ENCODE data around the gene ITGAE.

ITGAE gene

DNA sequence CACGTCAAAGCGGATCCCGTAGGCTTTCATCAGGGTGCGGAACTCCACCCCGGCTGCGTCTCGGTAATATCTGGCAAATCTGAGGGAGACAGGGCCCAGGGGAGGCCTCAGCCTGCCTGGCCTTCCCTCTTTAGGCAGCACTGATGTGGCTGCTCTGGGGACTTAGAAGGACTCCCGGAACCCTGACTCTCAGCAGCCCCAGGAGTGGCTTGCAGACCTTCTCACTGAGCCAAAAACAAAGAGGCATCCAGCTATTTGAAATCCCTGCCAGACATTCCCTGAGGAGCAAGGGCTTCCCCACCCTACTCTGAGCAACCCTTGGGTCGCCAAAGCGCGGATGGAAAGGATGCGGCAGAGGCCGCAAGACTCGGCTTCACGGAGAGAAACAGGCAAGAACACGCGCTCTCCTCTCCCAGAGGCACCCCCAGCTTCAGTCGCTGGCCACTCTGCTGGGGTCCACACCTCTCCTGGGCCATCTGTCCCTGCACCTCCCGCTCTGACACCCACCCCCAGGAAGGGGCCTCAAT is 112.9 kb downstream of the ITGAE start:
- TF ChIP-seq, protein P1, sequence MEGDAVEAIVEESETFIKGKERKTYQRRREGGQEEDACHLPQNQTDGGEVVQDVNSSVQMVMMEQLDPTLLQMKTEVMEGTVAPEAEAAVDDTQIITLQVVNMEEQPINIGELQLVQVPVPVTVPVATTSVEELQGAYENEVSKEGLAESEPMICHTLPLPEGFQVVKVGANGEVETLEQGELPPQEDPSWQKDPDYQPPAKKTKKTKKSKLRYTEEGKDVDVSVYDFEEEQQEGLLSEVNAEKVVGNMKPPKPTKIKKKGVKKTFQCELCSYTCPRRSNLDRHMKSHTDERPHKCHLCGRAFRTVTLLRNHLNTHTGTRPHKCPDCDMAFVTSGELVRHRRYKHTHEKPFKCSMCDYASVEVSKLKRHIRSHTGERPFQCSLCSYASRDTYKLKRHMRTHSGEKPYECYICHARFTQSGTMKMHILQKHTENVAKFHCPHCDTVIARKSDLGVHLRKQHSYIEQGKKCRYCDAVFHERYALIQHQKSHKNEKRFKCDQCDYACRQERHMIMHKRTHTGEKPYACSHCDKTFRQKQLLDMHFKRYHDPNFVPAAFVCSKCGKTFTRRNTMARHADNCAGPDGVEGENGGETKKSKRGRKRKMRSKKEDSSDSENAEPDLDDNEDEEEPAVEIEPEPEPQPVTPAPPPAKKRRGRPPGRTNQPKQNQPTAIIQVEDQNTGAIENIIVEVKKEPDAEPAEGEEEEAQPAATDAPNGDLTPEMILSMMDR (IDR thresholded peaks at IDR 0.05; ENCODE audit: control insufficient read depth, insufficient read depth, low read depth, low read length, missing control alignments) = no peak
- no peak for DNase-seq (ENCODE audit: low read depth)
- H3K4me3 ChIP-seq (ENCODE audit: control insufficient read depth, low read depth, low read length) = no peak overlapping the region

DNA sequence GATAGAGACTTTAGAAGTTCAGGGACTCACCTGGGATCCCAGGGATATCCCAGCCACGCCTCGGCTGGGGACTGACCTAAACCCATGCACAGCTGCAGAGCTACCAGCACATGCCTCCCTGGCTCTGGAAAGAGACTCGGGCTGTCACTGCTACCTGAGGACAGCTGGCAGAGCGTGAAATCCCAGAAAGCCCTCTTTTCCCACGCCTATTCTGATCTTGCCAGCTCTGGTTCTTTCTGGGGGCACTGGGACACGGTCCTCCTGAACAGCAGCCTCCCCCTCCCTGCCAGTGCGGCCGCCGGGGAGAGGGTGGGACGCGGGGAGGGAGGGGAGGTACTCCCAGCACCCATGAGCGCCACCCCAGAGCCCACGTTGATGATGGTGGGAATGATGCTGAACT is 115.8 kb downstream of the ITGAE start:
- no peak overlapping the region for H3K4me3 ChIP-seq (ENCODE audit: control insufficient read depth, low read depth, low read length)
- DNase-seq (ENCODE audit: low read depth) = no peak
- TF ChIP-seq, protein P1 (IDR thresholded peaks at IDR 0.05; ENCODE audit: control insufficient read depth, insufficient read depth, low read depth, low read length, missing control alignments) = no peak

DNA sequence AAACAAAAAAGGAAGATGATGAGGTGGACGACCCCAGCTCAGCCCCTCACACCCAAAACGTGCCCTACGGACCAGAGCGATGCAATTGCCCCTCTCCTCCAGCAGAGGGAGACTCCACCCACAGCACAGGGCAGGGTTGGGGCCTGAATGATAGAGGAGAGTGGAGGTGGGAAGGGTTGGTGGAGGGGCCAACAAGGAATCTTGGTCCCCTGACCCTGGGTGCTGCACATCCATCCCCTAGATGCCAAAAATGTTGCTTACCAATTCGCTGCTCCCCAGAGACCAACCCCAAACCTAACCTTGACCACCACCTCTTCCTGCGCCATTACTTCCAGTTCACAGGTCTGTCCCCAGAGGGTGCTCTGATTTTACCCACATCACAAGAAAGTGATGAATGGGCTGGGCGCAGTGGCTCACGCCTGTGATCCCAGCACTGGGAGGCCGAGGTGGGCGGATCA is 117.9 kb downstream of the ITGAE start:
- TF ChIP-seq, protein P1 (IDR thresholded peaks at IDR 0.05; ENCODE audit: control insufficient read depth, insufficient read depth, low read depth, low read length, missing control alignments) = peak; percentile 96
- DNase-seq (ENCODE audit: low read depth) = no peak
- no peak overlapping the region for H3K4me3 ChIP-seq (ENCODE audit: control insufficient read depth, low read depth, low read length)

DNA sequence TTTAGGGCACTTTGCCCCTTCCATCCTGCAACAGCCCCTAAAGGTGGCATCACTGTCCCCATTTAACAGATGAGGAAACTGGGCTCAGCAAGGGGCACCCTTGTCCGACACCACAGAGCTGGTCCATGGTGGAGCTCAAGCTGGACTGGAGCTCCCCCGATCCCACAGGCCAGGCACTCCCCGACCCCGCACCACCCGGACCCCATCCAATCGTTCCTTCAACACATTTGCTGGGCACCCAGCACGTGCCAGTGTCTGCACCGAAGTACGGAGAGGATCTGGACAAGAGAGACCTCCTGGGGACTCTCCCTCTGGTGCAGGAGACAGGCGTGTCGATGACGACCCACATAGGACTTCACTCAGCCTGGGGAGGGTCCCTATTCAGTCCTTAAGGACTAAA is 119.0 kb downstream of the ITGAE start:
- DNase-seq (ENCODE audit: low read depth) = no peak
- TF ChIP-seq, protein P1 (IDR thresholded peaks at IDR 0.05; ENCODE audit: control insufficient read depth, insufficient read depth, low read depth, low read length, missing control alignments) = no peak
- H3K4me3 ChIP-seq (ENCODE audit: control insufficient read depth, low read depth, low read length) = no peak overlapping the region

DNA sequence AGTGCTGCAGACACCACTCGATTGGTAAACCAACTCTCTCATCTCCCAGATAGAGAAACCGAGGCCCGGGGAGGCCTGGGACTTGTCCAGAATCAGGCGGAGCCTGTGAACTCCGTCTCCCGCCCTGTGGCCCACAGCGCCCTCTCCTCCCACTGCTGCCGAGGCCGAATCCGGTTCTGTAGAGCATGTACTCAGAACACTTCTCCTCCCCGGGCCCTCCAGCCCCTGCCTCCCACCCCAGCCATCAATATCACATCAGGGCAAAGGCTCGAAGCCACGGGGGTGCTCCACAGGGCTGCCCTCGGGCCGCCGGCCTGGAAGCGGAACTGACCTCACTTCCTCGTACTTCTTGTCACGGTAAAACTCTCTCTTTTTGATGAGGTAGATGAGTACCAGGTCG is 119.4 kb downstream of the ITGAE start:
- no peak for DNase-seq (ENCODE audit: low read depth)

DNA sequence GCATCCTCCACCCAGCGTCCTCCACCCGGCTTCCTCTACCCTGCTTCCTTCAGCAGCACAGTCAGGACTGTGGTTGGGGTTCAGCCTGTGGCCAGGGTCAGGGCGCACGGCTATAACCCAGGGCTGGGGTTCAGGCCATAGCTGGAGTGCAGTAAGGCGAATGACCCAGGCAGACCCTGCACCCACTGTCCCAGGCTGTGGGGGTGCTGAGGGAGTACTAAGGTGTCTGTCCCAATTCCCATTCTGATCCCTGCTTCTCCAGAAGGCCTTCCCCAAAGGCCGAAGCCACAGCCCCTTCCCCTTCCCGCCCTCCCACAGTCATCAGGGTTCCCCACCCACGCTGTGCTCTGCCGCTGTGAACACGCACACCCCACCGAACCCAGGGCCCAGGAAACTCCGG is 119.9 kb downstream of the ITGAE start:
- DNase-seq (ENCODE audit: low read depth) = no peak
- H3K4me3 ChIP-seq (ENCODE audit: control insufficient read depth, low read depth, low read length) = no peak overlapping the region
- TF ChIP-seq, protein P1 (IDR thresholded peaks at IDR 0.05; ENCODE audit: control insufficient read depth, insufficient read depth, low read depth, low read length, missing control alignments) = no peak

More for the DNA sequence above, 119.4 kb downstream of the ITGAE start:
- TF ChIP-seq, protein P1 (IDR thresholded peaks at IDR 0.05; ENCODE audit: control insufficient read depth, insufficient read depth, low read depth, low read length, missing control alignments) = no peak
- no peak overlapping the region for H3K4me3 ChIP-seq (ENCODE audit: control insufficient read depth, low read depth, low read length)
